ENCODE measurements around the gene PHACTR1.

DNA sequence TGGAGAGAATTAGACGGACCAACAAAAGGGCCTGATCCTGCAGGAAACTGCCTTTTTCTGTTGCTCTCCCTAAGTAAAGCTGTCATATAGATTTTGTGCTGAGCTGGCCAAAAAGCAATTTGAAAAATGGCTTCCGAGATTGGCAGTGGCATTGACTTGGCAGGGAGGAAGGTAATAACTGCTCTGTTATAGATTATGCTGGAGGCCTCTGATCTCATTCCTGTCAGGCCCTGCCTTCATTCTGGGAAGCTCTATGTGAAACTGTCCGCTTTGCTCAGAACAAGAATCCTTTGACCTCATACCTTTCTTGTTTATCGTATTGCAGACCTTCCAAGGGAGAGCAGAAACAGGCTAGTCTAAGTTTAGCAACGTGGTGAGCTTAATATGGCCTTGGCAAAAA is 234.4 kb downstream of the PHACTR1 start:
- TF ChIP-seq, protein P1, sequence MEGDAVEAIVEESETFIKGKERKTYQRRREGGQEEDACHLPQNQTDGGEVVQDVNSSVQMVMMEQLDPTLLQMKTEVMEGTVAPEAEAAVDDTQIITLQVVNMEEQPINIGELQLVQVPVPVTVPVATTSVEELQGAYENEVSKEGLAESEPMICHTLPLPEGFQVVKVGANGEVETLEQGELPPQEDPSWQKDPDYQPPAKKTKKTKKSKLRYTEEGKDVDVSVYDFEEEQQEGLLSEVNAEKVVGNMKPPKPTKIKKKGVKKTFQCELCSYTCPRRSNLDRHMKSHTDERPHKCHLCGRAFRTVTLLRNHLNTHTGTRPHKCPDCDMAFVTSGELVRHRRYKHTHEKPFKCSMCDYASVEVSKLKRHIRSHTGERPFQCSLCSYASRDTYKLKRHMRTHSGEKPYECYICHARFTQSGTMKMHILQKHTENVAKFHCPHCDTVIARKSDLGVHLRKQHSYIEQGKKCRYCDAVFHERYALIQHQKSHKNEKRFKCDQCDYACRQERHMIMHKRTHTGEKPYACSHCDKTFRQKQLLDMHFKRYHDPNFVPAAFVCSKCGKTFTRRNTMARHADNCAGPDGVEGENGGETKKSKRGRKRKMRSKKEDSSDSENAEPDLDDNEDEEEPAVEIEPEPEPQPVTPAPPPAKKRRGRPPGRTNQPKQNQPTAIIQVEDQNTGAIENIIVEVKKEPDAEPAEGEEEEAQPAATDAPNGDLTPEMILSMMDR (IDR thresholded peaks at IDR 0.05), result no peak
- TF ChIP-seq POLR2AphosphoS5 (IDR thresholded peaks at IDR 0.05) (no peak), POLR2A (IDR thresholded peaks at IDR 0.05) (no peak)

Measured in stomach (tissue), 4 donors.